ENCODE results near the gene ARHGEF10L.
"Not testable (repeated sequence)": the region's sequence is repeated elsewhere in the genome, so short reads cannot be mapped to it uniquely, and the experiment has no call there.

ARHGEF10L gene

GRCh38 chr1:17612831-17613230 is 73.3 kb downstream of the ARHGEF10L start:
- no peak for DNase-seq (ENCODE audit: low read depth)

- no peak for DNase-seq (ENCODE audit: low read depth)
Measured at GRCh38 chr1:17614586-17614985, 75.1 kb downstream of the ARHGEF10L start.

GRCh38 chr1:17615157-17615556 is 75.7 kb downstream of the ARHGEF10L start:
- DNase-seq (ENCODE audit: low read depth) = no peak

- no peak for DNase-seq (ENCODE audit: low read depth)
Measured at GRCh38 chr1:17615959-17616358, 76.5 kb downstream of the ARHGEF10L start.

GRCh38 chr1:17616731-17617279 is 77.3 kb downstream of the ARHGEF10L start:
- DNase-seq (ENCODE audit: low read depth) = no peak

GRCh38 chr1:17617787-17618557 is 78.5 kb downstream of the ARHGEF10L start:
- no peak for DNase-seq (ENCODE audit: low read depth)

GRCh38 chr1:17618558-17619247 is 79.2 kb downstream of the ARHGEF10L start:
- DNase-seq (ENCODE audit: low read depth) = no peak

- no peak for DNase-seq (ENCODE audit: low read depth)
Measured at GRCh38 chr1:17620448-17620847, 81.0 kb downstream of the ARHGEF10L start.

- DNase-seq (ENCODE audit: low read depth) = no peak
Measured at GRCh38 chr1:17621691-17622090, 82.2 kb downstream of the ARHGEF10L start.

- DNase-seq (ENCODE audit: low read depth) = no peak
Measured at GRCh38 chr1:17622823-17623222, 83.3 kb downstream of the ARHGEF10L start.

- DNase-seq (ENCODE audit: low read depth) = no peak
Measured at GRCh38 chr1:17624611-17625233, 85.2 kb downstream of the ARHGEF10L start.

GRCh38 chr1:17627239-17628052 is 87.9 kb downstream of the ARHGEF10L start:
- no peak for DNase-seq (ENCODE audit: low read depth)

- DNase-seq (ENCODE audit: low read depth) = not testable (repeated sequence)
Measured at GRCh38 chr1:17629046-17629445, 89.5 kb downstream of the ARHGEF10L start.

GRCh38 chr1:17629460-17629859 is 90.0 kb downstream of the ARHGEF10L start:
- no peak for DNase-seq (ENCODE audit: low read depth)

- no peak for DNase-seq (ENCODE audit: low read depth)
Measured at GRCh38 chr1:17630048-17630830, 90.7 kb downstream of the ARHGEF10L start.

GRCh38 chr1:17630986-17631385 is 91.5 kb downstream of the ARHGEF10L start:
- no peak for DNase-seq (ENCODE audit: low read depth)

GRCh38 chr1:17631410-17631809 is 91.9 kb downstream of the ARHGEF10L start:
- no peak for DNase-seq (ENCODE audit: low read depth)

- DNase-seq (ENCODE audit: low read depth) = no peak
Measured at GRCh38 chr1:17632106-17632505, 92.6 kb downstream of the ARHGEF10L start.

- no peak for DNase-seq (ENCODE audit: low read depth)
Measured at GRCh38 chr1:17632541-17633184, 93.2 kb downstream of the ARHGEF10L start.

- no peak for DNase-seq (ENCODE audit: low read depth)
Measured at GRCh38 chr1:17633654-17634053, 94.2 kb downstream of the ARHGEF10L start.

GRCh38 chr1:17635276-17635675 is 95.8 kb downstream of the ARHGEF10L start:
- DNase-seq (ENCODE audit: low read depth) = no peak
